Measurements from ENCODE around the gene NFS1.

- TF ChIP-seq CEBPB (IDR thresholded peaks at IDR 0.05; ENCODE audit: low read depth, low read length) = no peak
- no peak for TF ChIP-seq CTCF (conservative IDR thresholded peaks at IDR 0.05; ENCODE audit: low read depth, low read length)
- no peak for TF ChIP-seq BHLHE40 (IDR thresholded peaks at IDR 0.05; ENCODE audit: low read depth, low read length)
- TF ChIP-seq POLR2A (IDR thresholded peaks at IDR 0.05; ENCODE audit: low read depth, low read length) = no peak
- no peak for TF ChIP-seq RAD21 (IDR thresholded peaks at IDR 0.05; ENCODE audit: low read length)
- no peak for TF ChIP-seq MAFK (IDR thresholded peaks at IDR 0.05; ENCODE audit: low read depth, low read length)
- TF ChIP-seq RFX5 (IDR thresholded peaks at IDR 0.05; ENCODE audit: low read depth, low read length) = no peak
- TF ChIP-seq RCOR1 (IDR thresholded peaks at IDR 0.05; ENCODE audit: insufficient replicate concordance, low read length) = no peak
- TF ChIP-seq SMC3 (IDR thresholded peaks at IDR 0.05; ENCODE audit: low read depth, low read length) = no peak
- no peak for TF ChIP-seq USF2 (IDR thresholded peaks at IDR 0.05; ENCODE audit: low read depth, low read length)
- TF ChIP-seq FOS (IDR thresholded peaks at IDR 0.05; ENCODE audit: low read depth, low read length) = no peak
- TF ChIP-seq CHD1 (IDR thresholded peaks at IDR 0.05; ENCODE audit: low read depth, low read length) = no peak
- no peak for TF ChIP-seq ELK1 (IDR thresholded peaks at IDR 0.05; ENCODE audit: borderline replicate concordance, low read depth, low read length)
- TF ChIP-seq MXI1 (IDR thresholded peaks at IDR 0.05; ENCODE audit: borderline replicate concordance, low read depth, low read length) = no peak
Measured at GRCh38 chr20:35669681-35670080, 29.5 kb downstream of the NFS1 start.
